D721Med (cell line): ENCODE results near the gene HTD2.

ENCODE experiments used
- DNase-seq: peaks from one replicate; pipeline ENCODE4 v3.0.0; 2011; ENCODE audit warnings: low spot score; ENCODE audit not compliant: insufficient read length
- FAIRE-seq: peaks from 2 replicates; lab custom pipeline; 2011; peaks lifted over from hg19 to GRCh38; lab: Jason Lieb, UNC
- CTCF ChIP-seq: IDR thresholded peaks from 2 replicates; pipeline ENCODE4 v1.5.1; 2012; ENCODE audit warnings: mild to moderate bottlenecking, control low read depth; ENCODE audit not compliant: insufficient read depth; ENCODE audit errors: missing control alignments

The HTD2 gene

GRCh38 chr3:58358808-58359207, 52.5 kb downstream of the HTD2 start:
- no peak for TF ChIP-seq CTCF
- DNase-seq (no peak), FAIRE-seq (no peak)

GRCh38 chr3:58359621-58360020, 53.3 kb downstream of the HTD2 start:
- no peak for DNase-seq
- FAIRE-seq: no peak
- no peak for TF ChIP-seq CTCF

GRCh38 chr3:58361866-58362265, 55.5 kb downstream of the HTD2 start:
- DNase-seq (no peak), FAIRE-seq (no peak)
- no peak for TF ChIP-seq CTCF

GRCh38 chr3:58366699-58367098, 60.4 kb downstream of the HTD2 start:
- DNase-seq: no peak
- no peak for FAIRE-seq
- no peak for TF ChIP-seq CTCF

GRCh38 chr3:58369038-58369437, 62.7 kb downstream of the HTD2 start:
- DNase-seq: no peak
- no peak for FAIRE-seq
- no peak for TF ChIP-seq CTCF
